RWPE1 (cell line): ENCODE data around the gene PTP4A2.

Experiments
- CTCF ChIA-PET: fragments of 350-600 bp; sonication (Branson Sonifier 250); formaldehyde crosslinking; extraction: SDS; loops from one replicate; lab custom pipeline; 2021; lab: Yijun Ruan, JAX
- POLR2A ChIA-PET: fragments of 400-600 bp; formaldehyde crosslinking; extraction: SDS; loops from one replicate; lab custom pipeline; 2020; ENCODE audit warnings: antibody characterized with exemption; ENCODE audit not compliant: low non-redundant PET; lab: Yijun Ruan, JAX
- DNase-seq: peaks from one replicate; pipeline ENCODE4 v3.0.0; 2012; ENCODE audit warnings: low spot score
- H3K27ac ChIP-seq: fragments of 450-650 bp; 2 replicates; pipeline ENCODE4 v1.5.1; 2017
- CTCF ChIP-seq: fragments of 450-650 bp; conservative IDR thresholded peaks from 2 replicates; pipeline ENCODE4 v1.5.1; 2017; ENCODE audit warnings: low read depth, mild to moderate bottlenecking

PTP4A2 gene

GRCh38 chr1:31860581-31860980 is 77.6 kb downstream of the PTP4A2 start:
- POLR2A ChIA-PET, result no interaction called here
- no peak for TF ChIP-seq CTCF
- no peak for DNase-seq
- CTCF ChIA-PET, result no interaction called here
- H3K27ac ChIP-seq, result no peak overlapping the region

- H3K27ac ChIP-seq, result no peak overlapping the region
- POLR2A ChIA-PET, result no interaction called here
- TF ChIP-seq CTCF, result no peak
- no peak for DNase-seq
- CTCF ChIA-PET, result interaction anchor here (0.6 kb wide), 1 partner anchor 151 kb away, joined by 3 read pairs; no protein-coding TSS in a partner anchor
Observed at GRCh38 chr1:31859719-31860118, 78.4 kb downstream of the PTP4A2 start.

- CTCF ChIA-PET, result no interaction called here
- POLR2A ChIA-PET, result no interaction called here
Observed at GRCh38 chr1:31859044-31859443, 79.1 kb downstream of the PTP4A2 start.

DNA sequence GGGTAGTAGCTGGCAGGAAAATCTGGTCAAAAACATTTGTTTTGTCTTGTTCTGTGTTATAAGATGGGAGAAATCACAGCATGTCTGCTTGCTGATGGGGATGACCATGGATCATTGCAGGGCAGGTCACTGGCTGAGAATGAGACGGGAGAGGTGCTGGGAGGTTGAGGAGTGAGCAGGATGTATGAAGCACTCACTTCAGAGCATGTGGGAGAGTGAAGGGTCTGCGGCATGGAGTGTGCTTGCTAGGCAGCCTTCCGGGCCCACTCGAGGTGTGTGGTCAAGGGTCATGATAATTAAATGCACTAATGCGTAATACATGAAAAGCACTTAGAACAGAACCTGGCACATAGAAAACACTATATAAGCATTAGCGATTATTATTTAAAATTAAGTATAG is 80.3 kb downstream of the PTP4A2 start:
- no peak for DNase-seq
- POLR2A ChIA-PET, result no interaction called here
- CTCF ChIA-PET, result interaction anchor here (0.5 kb wide), 1 partner anchor 20 kb away, joined by 3 read pairs; no protein-coding TSS in a partner anchor
- no peak overlapping the region for H3K27ac ChIP-seq
- TF ChIP-seq CTCF, result no peak

More at GRCh38 chr1:31859044-31859443, 79.1 kb downstream of the PTP4A2 start:
- DNase-seq, result no peak
- no peak overlapping the region for H3K27ac ChIP-seq
- TF ChIP-seq CTCF, result no peak
